ENCODE data around the gene GALNT14. TPM values are rescaled to one million over a fixed set of nuclear protein-coding genes. Genes with fewer than 3 reads are reported as not detected.

GALNT14 gene
- total and polyA plus RNA-seq, 10 of the 15 experiments (the other 5 are each of a cell fraction or from before 2014, with no cell fraction given), result 3.7 to 17.8 (median 6.0) TPM

GRCh38 chr2:30920511-30920910 lies 217.7 kb downstream of the GALNT14 start:
- intact Hi-C loops (cut with micrococcal nuclease; ENCODE audit: unreplicated experiment), result no loop called here
- DNase-seq (ENCODE audit: low read depth, low spot score), result no peak
- Histone ChIP-seq H3K79me2 (ENCODE audit: control insufficient read depth, insufficient read depth, low read length) (no peaks in the 10 kb centered on the region), H3K36me3 (ENCODE audit: control insufficient read depth in 2 of 2, insufficient read depth in 2 of 2, low read length in 1 of 2) (no peaks in the 10 kb centered on the region), H3K27me3 (replicated peaks in 1 of 2; ENCODE audit: control insufficient read depth in 2 of 2, insufficient read depth in 2 of 2, low read length in 1 of 2) (no peaks in the 10 kb centered on the region; a peak in 2 of 4 replicates), H3K27ac (ENCODE audit: control insufficient read depth, insufficient read depth) (no peak overlapping the region), H3K9me3 (replicated peaks; ENCODE audit: control insufficient read depth, insufficient read depth, low read length) (no peaks in the 10 kb centered on the region), H3K4me3 (no peak overlapping the region), H3K4me2 (ENCODE audit: control insufficient read depth, insufficient read depth) (no peak overlapping the region), H3K9ac (ENCODE audit: control insufficient read depth, insufficient read depth, low read length) (no peak overlapping the region), H4K20me1 (ENCODE audit: control insufficient read depth, insufficient read depth) (no peaks in the 10 kb centered on the region), H3K4me1 (ENCODE audit: control insufficient read depth, insufficient read depth, low read length) (no peaks in the 10 kb centered on the region), H2AFZ (ENCODE audit: control insufficient read depth, low read depth, low read length) (no peak overlapping the region)
- in situ Hi-C loops (cut with MboI), result no loop called here
- no TSS peak for BruUV-seq (replicated peaks)
- ChIA-PET CTCF (no interaction called here), POLR2A (no interaction called here), RAD21 (ENCODE audit: unreplicated experiment) (no interaction called here), SMC1A (ENCODE audit: uncharacterized antibody, unreplicated experiment) (no interaction called here)
- ATAC-seq, result no peak
- FAIRE-seq, result no peak
- 22% methylated on average over 5 of the region's 5 CpGs for WGBS (ENCODE audit: insufficient coverage, insufficient replicate concordance, low lambda C conversion rate, missing lambda C conversion rate)
- no peak for TF ChIP-seq BRCA1 (IDR thresholded peaks at IDR 0.05; ENCODE audit: low read depth, low read length)
- TF ChIP-seq ZBTB33 (IDR thresholded peaks at IDR 0.05), result no peak
- no peak for TF ChIP-seq NFIC (IDR thresholded peaks at IDR 0.05; ENCODE audit: low read depth, low read length)
- no peak for TF ChIP-seq SUPT20H (IDR thresholded peaks at IDR 0.05; ENCODE audit: borderline replicate concordance, control insufficient read depth, low read depth, low read length)
- TF ChIP-seq GABPA (IDR thresholded peaks at IDR 0.05; ENCODE audit: low read depth), result no peak
- no peak for TF ChIP-seq IRF4 (IDR thresholded peaks at IDR 0.05; ENCODE audit: low read depth, low read length)
- TF ChIP-seq ZNF592 (IDR thresholded peaks at IDR 0.05), result no peak
- no peak for TF ChIP-seq EZH2 (IDR thresholded peaks at IDR 0.05; ENCODE audit: borderline replicate concordance, control insufficient read depth, low read depth, low read length)
- TF ChIP-seq SREBF1 (IDR thresholded peaks at IDR 0.05; ENCODE audit: low read length), result no peak
- no peak for TF ChIP-seq NRF1 (conservative IDR thresholded peaks at IDR 0.05; ENCODE audit: low read depth, low read length)
- no peak for TF ChIP-seq IKZF1 (conservative IDR thresholded peaks at IDR 0.05)
- no peak for TF ChIP-seq RELB (IDR thresholded peaks at IDR 0.05; ENCODE audit: low read depth)
- no peak for TF ChIP-seq RBBP5 (conservative IDR thresholded peaks at IDR 0.05)
- TF ChIP-seq SKIL (IDR thresholded peaks at IDR 0.05; ENCODE audit: low read depth, poor library complexity, severe bottlenecking), result no peak
- TF ChIP-seq JUND (IDR thresholded peaks at IDR 0.05; ENCODE audit: low read depth, low read length), result no peak
- no peak for TF ChIP-seq ATF7 (IDR thresholded peaks at IDR 0.05; ENCODE audit: low read depth)
